SK-N-SH (cell line): ENCODE data around the gene OLFML3.

Experiments used
- CTCF ChIP-seq: fragments of 200-600 bp; sonication (generic); IDR thresholded peaks from 2 replicates; pipeline ENCODE4 v1.6.1; 2017; ENCODE audit warnings: antibody characterized with exemption, mild to moderate bottlenecking, moderate library complexity
- EP300 ChIP-seq, 2 experiments: IDR thresholded peaks; 2 replicates each; pipeline versions ENCODE4 v1.4.0 to v1.6.1; 2012; ENCODE audit warnings: borderline replicate concordance in 1 of 2, low read depth in 1 of 2, low read length in 1 of 2
- EZH2phosphoT487 ChIP-seq: fragments of 200-600 bp; sonication (generic); IDR thresholded peaks from 2 replicates; pipeline ENCODE4 v1.6.1; 2017; ENCODE audit warnings: low read depth, mixed run types, mild to moderate bottlenecking, antibody characterized with exemption, moderate library complexity, borderline replicate concordance
- IRF3 ChIP-seq: fragments of 150-350 bp; IDR thresholded peaks from 2 replicates; pipeline ENCODE4 v1.6.1; 2016; ENCODE audit warnings: mild to moderate bottlenecking, low read depth, low read length
- MEF2A ChIP-seq: IDR thresholded peaks from 2 replicates; pipeline ENCODE4 v1.4.0; 2012; ENCODE audit warnings: low read depth, borderline replicate concordance
- MXI1 ChIP-seq: IDR thresholded peaks from 2 replicates; pipeline ENCODE4 v1.6.1; 2012; ENCODE audit warnings: mild to moderate bottlenecking, low read depth, low read length, improper control_type of control experiment
- PBX3 ChIP-seq: IDR thresholded peaks from 2 replicates; pipeline ENCODE4; 2012
- POLR2AphosphoS5 ChIP-seq: IDR thresholded peaks from 2 replicates; pipeline ENCODE4 v1.6.1; 2012; ENCODE audit warnings: low read depth, low read length
- REST ChIP-seq: IDR thresholded peaks from 2 replicates; pipeline ENCODE4 v1.6.1; 2012; ENCODE audit warnings: mild to moderate bottlenecking, low read depth, low read length, moderate library complexity
- SIN3A ChIP-seq: IDR thresholded peaks from 2 replicates; pipeline ENCODE4 v1.6.1; 2012; ENCODE audit warnings: low read depth, mild to moderate bottlenecking, low read length, moderate library complexity, borderline replicate concordance
- TAF1 ChIP-seq: IDR thresholded peaks from 2 replicates; pipeline ENCODE4 v1.6.1; 2012; ENCODE audit warnings: low read depth, mild to moderate bottlenecking, low read length, moderate library complexity, borderline replicate concordance
- USF2 ChIP-seq: fragments of 150-350 bp; IDR thresholded peaks from 2 replicates; pipeline ENCODE4 v1.6.1; 2017; ENCODE audit warnings: antibody characterized with exemption, low read length, low read depth, borderline replicate concordance
- YY1 ChIP-seq: IDR thresholded peaks from 2 replicates; pipeline ENCODE4 v1.4.0; 2012; ENCODE audit warnings: low read depth, mild to moderate bottlenecking

- TF ChIP-seq EZH2phosphoT487 (no peak), CTCF (no peak), SIN3A (no peak), PBX3 (no peak), TAF1 (no peak), MEF2A (no peak), MXI1 (no peak), POLR2AphosphoS5 (no peak), YY1 (no peak), EP300 (IDR thresholded peaks at IDR 0.05; ENCODE audit: borderline replicate concordance in 1 of 2, low read depth in 1 of 2, low read length in 1 of 2) (no peak), IRF3 (no peak), REST (no peak), USF2 (no peak)
Measured at GRCh38 chr1:113938192-113938591, 41.1 kb upstream of the OLFML3 start.
